ENCODE measurements around the gene NADK. TPM values are rescaled to one million over a fixed set of nuclear protein-coding genes. Genes with fewer than 3 reads are reported as not detected.

NADK gene
- total RNA-seq, 1 experiment from 2014 or later: 101 TPM

DNA sequence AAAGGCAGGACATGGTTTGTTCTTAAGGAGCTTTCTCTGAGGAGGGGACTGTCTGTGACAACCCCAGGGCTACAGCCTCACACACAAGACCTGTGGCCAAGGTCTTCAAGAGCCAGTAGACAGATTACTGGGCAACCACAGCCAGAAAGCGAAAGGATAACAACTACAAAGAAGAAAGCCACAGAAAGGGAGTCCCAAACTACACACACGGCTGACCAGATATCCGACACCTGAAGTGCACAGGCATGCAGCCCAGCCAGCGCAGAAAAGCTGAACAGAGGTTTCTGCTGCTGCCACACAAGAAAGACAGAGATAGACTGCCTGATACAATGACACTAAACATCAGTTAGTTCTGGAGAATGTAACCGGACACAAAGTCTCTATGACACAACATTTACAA is 21.4 kb upstream of the NADK start:
- CTCF ChIA-PET: no interaction called here
- H3K36me3 ChIP-seq (ENCODE audit: control insufficient read depth, insufficient read depth, low read length): peaks cover 15% of the 10 kb centered on the region
- POLR2A ChIA-PET: interaction anchor here (0.6 kb wide), 1 partner anchor 82 kb away, joined by 3 read pairs; no protein-coding TSS in a partner anchor
- no peak overlapping the region for H3K27ac ChIP-seq (ENCODE audit: low read length)
- intact Hi-C loops (cut with micrococcal nuclease; ENCODE audit: unreplicated experiment): no loop called here
- no peaks in the 10 kb centered on the region for H3K4me1 ChIP-seq (ENCODE audit: control insufficient read depth, insufficient read depth, low read length)
- DNase-seq (ENCODE audit: low read depth, low spot score) (no peak), ATAC-seq (no peak)
- H3K4me3 ChIP-seq (ENCODE audit: low read depth in 2 of 2, low read length in 2 of 2): no peak overlapping the region
- H3K27me3 ChIP-seq (ENCODE audit: control insufficient read depth, insufficient read depth, low read length): no peaks in the 10 kb centered on the region
- H3K9me3 ChIP-seq (ENCODE audit: control insufficient read depth, insufficient read depth, low read depth, low read length): no peaks in the 10 kb centered on the region
- no TSS peak for BruUV-seq (replicated peaks)
- TF ChIP-seq TCF7L2 (IDR thresholded peaks at IDR 0.05; ENCODE audit: low read depth, low read length): no peak
- no peak for TF ChIP-seq SIN3A (IDR thresholded peaks at IDR 0.05; ENCODE audit: borderline replicate concordance, insufficient read depth, low read depth, low read length)
- TF ChIP-seq, protein P1, sequence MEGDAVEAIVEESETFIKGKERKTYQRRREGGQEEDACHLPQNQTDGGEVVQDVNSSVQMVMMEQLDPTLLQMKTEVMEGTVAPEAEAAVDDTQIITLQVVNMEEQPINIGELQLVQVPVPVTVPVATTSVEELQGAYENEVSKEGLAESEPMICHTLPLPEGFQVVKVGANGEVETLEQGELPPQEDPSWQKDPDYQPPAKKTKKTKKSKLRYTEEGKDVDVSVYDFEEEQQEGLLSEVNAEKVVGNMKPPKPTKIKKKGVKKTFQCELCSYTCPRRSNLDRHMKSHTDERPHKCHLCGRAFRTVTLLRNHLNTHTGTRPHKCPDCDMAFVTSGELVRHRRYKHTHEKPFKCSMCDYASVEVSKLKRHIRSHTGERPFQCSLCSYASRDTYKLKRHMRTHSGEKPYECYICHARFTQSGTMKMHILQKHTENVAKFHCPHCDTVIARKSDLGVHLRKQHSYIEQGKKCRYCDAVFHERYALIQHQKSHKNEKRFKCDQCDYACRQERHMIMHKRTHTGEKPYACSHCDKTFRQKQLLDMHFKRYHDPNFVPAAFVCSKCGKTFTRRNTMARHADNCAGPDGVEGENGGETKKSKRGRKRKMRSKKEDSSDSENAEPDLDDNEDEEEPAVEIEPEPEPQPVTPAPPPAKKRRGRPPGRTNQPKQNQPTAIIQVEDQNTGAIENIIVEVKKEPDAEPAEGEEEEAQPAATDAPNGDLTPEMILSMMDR (IDR thresholded peaks at IDR 0.05): no peak
- TF ChIP-seq REST (IDR thresholded peaks at IDR 0.05; ENCODE audit: insufficient read depth in 1 of 2, low read depth in 2 of 2, low read length in 1 of 2): no peak
- TF ChIP-seq POLR2AphosphoS5 (IDR thresholded peaks at IDR 0.05; ENCODE audit: low read depth, low read length): no peak
- in situ Hi-C loops (cut with HindIII; ENCODE audit: low pct_unique_long_range_greater_than_20kb, low sequenced_read_pairs): no loop called here

DNA sequence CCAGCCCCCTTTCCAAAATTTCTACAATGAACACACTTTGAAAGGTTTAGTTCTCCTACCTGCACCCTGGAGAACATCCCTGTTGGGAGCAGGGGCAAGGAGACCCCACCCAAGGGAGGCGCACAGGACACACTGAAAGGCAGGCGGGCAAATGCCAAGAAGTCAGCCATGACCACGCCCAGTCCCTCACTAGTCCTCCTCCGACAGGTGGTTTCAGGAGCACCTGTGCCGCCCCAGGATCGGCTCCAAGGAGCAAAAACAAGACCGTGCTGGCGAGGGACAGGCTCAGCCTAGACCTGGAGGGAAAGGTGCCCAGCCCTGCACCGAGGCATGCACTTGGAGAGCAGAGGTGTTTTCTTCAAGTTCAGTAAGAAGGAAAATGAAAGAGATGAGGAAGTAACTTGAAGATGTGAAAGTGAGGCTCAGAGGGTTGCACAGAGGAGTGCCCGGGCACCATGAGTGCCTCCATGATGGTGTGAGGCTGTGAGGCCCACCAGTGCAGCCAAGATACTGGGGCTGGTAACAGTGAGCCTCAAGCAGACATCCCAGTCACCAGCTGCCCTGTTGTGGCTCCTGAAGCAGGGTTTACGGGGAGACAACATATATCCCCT is 19.6 kb upstream of the NADK start:
- POLR2A ChIA-PET: no interaction called here
- H3K27ac ChIP-seq (ENCODE audit: low read length): no peak overlapping the region
- in situ Hi-C loops (cut with HindIII; ENCODE audit: low pct_unique_long_range_greater_than_20kb, low sequenced_read_pairs) (no loop called here), intact Hi-C loops (cut with micrococcal nuclease; ENCODE audit: unreplicated experiment) (no loop called here)
- H3K4me1 ChIP-seq (ENCODE audit: control insufficient read depth, insufficient read depth, low read length): no peaks in the 10 kb centered on the region
- DNase-seq (ENCODE audit: low read depth, low spot score) (no peak), ATAC-seq (no peak)
- no peaks in the 10 kb centered on the region for H3K9me3 ChIP-seq (ENCODE audit: control insufficient read depth, insufficient read depth, low read depth, low read length)
- no TSS peak for BruUV-seq (replicated peaks)
- TF ChIP-seq POLR2AphosphoS5 (IDR thresholded peaks at IDR 0.05; ENCODE audit: low read depth, low read length): no peak
- TF ChIP-seq SIN3A (IDR thresholded peaks at IDR 0.05; ENCODE audit: borderline replicate concordance, insufficient read depth, low read depth, low read length): no peak
- TF ChIP-seq, protein P1 (IDR thresholded peaks at IDR 0.05): no peak
- no peak for TF ChIP-seq REST (IDR thresholded peaks at IDR 0.05; ENCODE audit: insufficient read depth in 1 of 2, low read depth in 2 of 2, low read length in 1 of 2)
- TF ChIP-seq TCF7L2 (IDR thresholded peaks at IDR 0.05; ENCODE audit: low read depth, low read length): no peak
- H3K27me3 ChIP-seq (ENCODE audit: control insufficient read depth, insufficient read depth, low read length): no peaks in the 10 kb centered on the region
- no peak overlapping the region for H3K4me3 ChIP-seq (ENCODE audit: low read depth in 2 of 2, low read length in 2 of 2)
- H3K36me3 ChIP-seq (ENCODE audit: control insufficient read depth, insufficient read depth, low read length): peaks cover 14% of the 10 kb centered on the region
- CTCF ChIA-PET: interaction anchor here (0.7 kb wide), 1 partner anchor 9 kb away, joined by 3 read pairs; no protein-coding TSS in a partner anchor

Data from Panc1 (cell line).